Hematopoietic multipotent progenitor cell (in vitro differentiated cells): ENCODE measurements around the gene ATP4A. TPM values are rescaled to one million over a fixed set of nuclear protein-coding genes. Genes with fewer than 3 reads are reported as not detected.

Experiments used
- DNase-seq, 3 donors: peaks; one replicate each; pipeline ENCODE4 v3.0.0-alpha.2; 2011 to 2015; ENCODE audit warnings: low read depth in 2 of 3, low spot score in 2 of 3
- total RNA-seq: library from RNA; depleted of rRNA; stranded (reverse); fragments of >200 nt; gene quantifications from one replicate; pipeline ENCODE4 v1.2.3, GENCODE V29; 2012

The ATP4A gene
- total RNA-seq, 1 donor, result not detected

DNA sequence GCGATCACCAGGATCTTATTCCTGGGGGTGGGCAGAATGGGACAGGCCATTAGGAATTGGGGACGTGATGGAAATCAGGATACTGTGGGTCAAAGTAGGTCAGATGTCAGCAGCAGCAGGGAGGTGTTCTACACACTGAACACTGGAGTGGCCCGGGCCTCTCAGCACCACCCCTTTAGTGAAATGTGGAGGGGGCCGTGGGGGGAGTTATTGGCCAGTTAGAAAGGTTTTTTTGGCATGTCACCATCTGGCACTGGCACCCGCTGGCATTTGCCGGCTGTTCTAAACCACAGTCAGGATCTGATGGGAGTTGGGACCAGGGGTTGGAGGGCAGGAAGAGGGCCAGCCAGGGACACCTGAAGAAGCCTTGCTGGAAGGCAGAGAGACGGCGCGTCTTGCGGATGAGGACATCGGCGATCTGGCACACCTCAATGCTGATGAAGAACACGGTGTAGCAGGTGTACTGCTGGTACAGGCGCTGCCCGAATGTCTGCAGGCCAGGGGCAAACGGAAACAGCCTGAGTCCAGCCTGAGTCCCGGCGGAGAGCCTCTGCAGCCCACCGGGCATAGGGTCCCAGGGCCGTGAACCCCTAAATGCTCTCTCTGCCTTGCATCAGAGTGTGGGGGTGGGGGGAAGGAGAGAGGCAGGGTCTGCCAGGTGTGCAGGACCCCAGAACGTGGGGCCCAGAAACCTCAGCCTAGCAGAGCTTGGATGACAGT is 12.2 kb downstream of the ATP4A start:
- DNase-seq, result no peak

- no peak for DNase-seq
These were observed 13.5 kb downstream of the ATP4A start for GRCh38 chr19:35549879-35550523.

DNA sequence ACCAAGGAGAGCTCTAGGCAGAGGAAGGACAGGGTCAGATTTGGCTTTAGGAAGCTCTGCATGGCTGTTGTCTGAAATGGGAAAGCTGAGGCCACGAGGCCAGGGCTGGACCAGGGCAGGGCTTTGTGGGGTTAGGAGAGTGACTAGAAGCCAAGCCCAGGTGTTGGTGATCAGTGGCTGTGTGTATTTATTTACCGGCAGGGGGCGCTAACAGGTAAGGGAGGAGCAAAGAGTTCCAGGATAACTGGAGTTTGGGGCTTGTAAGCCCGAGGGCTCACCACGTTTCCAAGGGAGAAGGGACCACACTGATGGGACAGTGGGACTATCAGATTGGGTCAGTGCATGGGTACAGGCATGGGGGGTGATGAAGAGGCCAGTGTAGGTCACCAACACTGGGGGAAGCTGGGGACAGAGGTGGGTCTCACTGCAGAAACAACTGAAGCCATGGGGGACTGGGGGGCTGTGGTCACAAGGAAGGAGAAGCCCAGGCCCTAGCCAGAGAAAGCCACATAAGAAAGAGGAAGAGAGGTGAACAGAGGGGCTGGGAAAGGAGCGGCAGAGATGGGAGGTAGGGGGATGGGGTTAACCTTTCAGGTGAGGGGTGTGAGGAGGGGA is 14.2 kb downstream of the ATP4A start:
- DNase-seq, result peak; percentile 52 to 85 (median 58)

- DNase-seq, result no peak
These were observed 16.9 kb downstream of the ATP4A start for GRCh38 chr19:35546532-35546931.

- DNase-seq, result peak in 1 of 3 donors; percentile 19
These were observed 17.5 kb downstream of the ATP4A start for GRCh38 chr19:35545855-35546381.

- peak; percentile 54 to 84 (median 83) for DNase-seq
These were observed 18.2 kb downstream of the ATP4A start, which contains the start of gene TMEM147 for GRCh38 chr19:35545001-35545854. Gene TMEM147 (plus strand): TSS chr19:35545626. CDS start chr19:35545740, 114 bp downstream.

- DNase-seq, result no peak
These were observed 19.2 kb downstream of the ATP4A start for GRCh38 chr19:35544110-35544802.

GRCh38 chr19:35543280-35544109 is 20.0 kb downstream of the ATP4A start:
- no peak for DNase-seq

DNA sequence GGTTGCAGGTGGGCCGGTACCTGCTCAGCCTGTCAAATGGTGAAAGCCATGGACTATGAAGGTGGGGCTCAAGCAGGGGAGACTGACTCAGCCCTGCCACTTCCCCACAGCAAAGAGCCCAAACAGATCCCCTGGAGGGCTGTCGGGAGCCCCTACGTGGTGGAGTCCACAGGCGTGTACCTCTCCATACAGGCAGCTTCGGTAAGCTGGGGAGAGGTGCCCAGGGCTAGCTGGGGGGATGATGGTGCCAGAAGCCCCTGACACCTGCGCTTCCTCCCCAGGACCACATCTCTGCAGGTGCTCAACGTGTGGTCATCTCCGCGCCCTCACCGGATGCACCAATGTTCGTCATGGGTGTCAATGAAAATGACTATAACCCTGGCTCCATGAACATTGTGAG is 21.2 kb downstream of the ATP4A start:
- DNase-seq, result no peak

DNA sequence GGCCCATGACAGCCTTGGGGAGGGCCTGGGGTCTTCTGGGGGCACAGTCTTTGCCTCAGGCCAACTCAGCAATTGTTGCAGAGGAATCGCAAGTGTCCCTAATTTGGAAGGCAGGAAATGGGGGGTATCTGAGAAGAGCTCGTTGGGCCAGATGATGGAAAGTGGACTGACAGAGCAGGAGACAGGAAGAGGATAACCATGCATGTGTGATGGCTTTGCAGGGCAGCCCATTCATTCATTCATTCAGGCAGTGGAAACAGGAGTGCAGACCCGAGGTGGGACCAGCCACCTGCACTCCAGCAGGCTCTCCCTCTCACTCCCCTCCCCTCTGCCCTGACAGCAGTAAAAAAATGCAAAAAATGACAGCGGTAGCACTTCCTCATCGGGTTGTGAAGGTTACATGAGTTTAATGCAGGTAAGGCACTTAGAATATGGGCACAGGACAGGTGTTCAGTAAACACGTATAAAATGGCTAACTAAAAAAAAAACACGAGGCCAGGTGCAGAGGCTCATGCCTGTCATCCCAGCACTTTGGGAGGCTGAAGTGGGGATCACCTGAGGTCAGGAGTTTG is 23.0 kb downstream of the ATP4A start:
- no peak for DNase-seq

DNA sequence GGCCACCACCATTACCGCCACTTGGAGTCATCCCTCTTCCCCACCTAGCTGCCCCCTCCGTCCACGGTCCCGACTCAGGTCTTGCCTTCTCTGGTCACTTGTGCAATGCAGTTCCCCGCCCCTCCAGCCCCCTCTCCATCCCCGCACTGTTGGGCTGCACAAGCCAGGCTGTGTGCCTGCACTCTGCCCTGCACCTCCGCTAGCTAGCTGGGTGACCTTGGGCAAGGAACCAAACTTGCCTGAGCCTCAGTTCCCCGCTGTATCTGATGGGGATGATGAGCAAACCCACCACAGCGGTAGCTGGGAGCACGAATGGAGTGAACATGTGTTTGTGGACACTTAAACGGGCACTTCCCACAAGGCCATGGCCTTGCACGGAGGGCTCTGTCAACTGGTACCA is 23.6 kb downstream of the ATP4A start:
- DNase-seq, result no peak

DNA sequence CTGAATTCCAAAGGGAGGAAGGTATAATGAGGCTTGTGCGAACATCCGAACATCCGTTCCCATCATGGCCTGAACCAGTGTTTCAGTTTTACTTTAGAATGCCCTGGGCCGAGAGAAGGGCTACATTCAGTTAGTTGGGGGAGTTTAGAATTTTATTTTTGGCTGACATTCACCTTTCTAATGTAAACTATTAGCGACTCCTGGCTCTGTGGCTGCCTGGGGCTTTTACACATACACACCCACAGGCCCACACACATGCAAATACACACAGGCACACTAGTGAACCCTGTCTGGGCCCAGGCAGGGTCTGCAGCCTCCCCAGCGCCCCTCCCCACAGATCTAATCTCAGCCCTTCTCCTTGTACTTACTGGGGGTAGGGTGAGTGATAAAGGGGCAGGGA is 24.1 kb downstream of the ATP4A start:
- DNase-seq, result no peak

GRCh38 chr19:35534803-35535480 is 28.5 kb downstream of the ATP4A start:
- DNase-seq, result no peak

DNA sequence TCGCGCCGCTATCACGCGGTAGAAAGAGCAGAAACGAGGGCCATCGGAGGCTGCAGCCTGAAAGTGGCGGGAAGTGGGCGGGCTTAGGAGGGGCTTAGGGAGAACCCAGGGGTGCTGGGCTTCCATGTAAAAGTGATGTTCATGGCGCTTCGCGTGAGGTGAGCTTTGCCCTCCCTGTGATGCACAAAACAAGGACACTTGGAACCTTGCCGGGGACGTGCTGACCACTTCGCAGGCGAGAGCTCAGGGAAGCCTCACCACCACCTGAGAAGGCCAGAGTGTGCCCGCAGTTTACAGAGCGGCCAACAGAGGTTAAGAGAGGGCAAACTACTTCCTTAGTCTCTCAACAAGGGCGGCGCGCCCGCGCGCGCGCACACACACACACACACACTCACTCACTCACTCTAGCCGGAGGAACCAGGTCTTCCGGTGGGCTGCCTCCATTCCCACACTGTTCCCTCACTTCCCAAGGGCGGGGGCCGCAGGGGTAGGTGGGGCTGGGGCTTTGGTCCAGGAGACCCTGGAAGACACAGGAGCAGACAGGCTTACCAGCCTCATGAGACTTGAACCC is 29.6 kb downstream of the ATP4A start:
- DNase-seq, result peak in 2 of 3 donors; percentile 77 to 83

- no peak for DNase-seq
These were observed 30.1 kb downstream of the ATP4A start, which contains the start of gene GAPDHS for GRCh38 chr19:35533201-35533821. Gene GAPDHS (plus strand): TSS chr19:35533456. CDS start chr19:35533528, 72 bp downstream.

DNA sequence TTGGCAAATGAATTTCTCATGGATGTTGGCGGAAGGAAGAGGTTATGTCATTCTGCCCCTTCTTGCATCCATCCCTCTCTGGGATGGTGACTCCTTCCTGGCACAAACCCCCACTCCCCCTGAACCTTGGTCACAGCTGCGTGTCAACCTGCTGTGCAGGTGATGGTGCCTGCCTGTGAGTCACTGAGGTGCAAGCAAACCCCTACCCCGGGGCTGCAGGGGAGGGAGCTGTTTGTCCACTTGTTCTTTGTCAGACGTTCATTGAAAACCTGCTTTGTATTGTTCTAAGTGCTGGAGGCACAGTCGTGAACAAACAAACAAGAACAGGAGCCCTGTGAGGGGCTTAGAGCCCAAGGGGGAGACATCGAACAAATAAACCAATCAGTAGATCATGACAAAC is 32.2 kb downstream of the ATP4A start:
- no peak for DNase-seq
